B cell (primary cell): ENCODE measurements around the gene FOSB. TPM values are rescaled to one million over a fixed set of nuclear protein-coding genes. Genes with fewer than 3 reads are reported as not detected.

Source experiments
- ATAC-seq: fragments of 200-7000 bp; cut with Tn5 transposase; one replicate; pipeline ENCODE4 v1.10.0; 2021; ENCODE audit warnings: low read depth, mild to moderate bottlenecking, moderate number of reproducible peaks, moderate library complexity
- CTCF ChIA-PET: fragments of 350-600 bp; sonication (Branson Sonifier 250); formaldehyde crosslinking; loops from one replicate; lab custom pipeline; 2021; ENCODE audit warnings: antibody characterized with exemption, inconsistent platforms; lab: Charles Lee
- POLR2A ChIA-PET: fragments of 350-600 bp; sonication (Branson Sonifier 250); formaldehyde crosslinking; loops from one replicate; lab custom pipeline; 2021; ENCODE audit warnings: antibody characterized with exemption; lab: Charles Lee
- DNase-seq: peaks from one replicate; pipeline ENCODE4 v3.0.0; 2013
- H2AFZ ChIP-seq: 2 replicates; pipeline ENCODE4 v1.6.1; 2012; ENCODE audit warnings: mild to moderate bottlenecking, low read depth, low read length; ENCODE audit not compliant: insufficient read depth, poor library complexity, severe bottlenecking
- H3K27ac ChIP-seq, 2 donors: 1 replicate in 1 of 2; 2 replicates in 1 of 2; pipeline ENCODE4 v1.5.1; 2012 to 2013; ENCODE audit warnings: low read length in 2 of 2, mild to moderate bottlenecking in 2 of 2, moderate library complexity in 1 of 2
- H3K27me3 ChIP-seq, 4 experiments: fragments of 200-600 bp in 1 of 4; sonication (generic) in 1 of 4; replicated peaks in 1 of 4; 1 replicate in 2 of 4; 2 replicates in 2 of 4; pipeline versions ENCODE4 v1.6.1 to v1.7.0; 2013 to 2016; ENCODE audit warnings: low read length in 3 of 4, mild to moderate bottlenecking in 2 of 4, mixed read lengths in 1 of 4, moderate library complexity in 1 of 4; ENCODE audit not compliant: insufficient read depth in 4 of 4, control insufficient read depth in 3 of 4; ENCODE audit errors: control extremely low read depth in 1 of 4
- H3K36me3 ChIP-seq, 2 experiments: replicated peaks in 1 of 2; 1 replicate in 1 of 2; 2 replicates in 1 of 2; pipeline versions ENCODE4 v1.6.1 to v1.7.1; 2013; ENCODE audit warnings: low read length in 1 of 2; ENCODE audit not compliant: insufficient read depth in 2 of 2, control insufficient read depth in 1 of 2; ENCODE audit errors: control extremely low read depth in 1 of 2, extremely low read depth in 1 of 2
- H3K4me1 ChIP-seq, 2 donors: fragments of 200-600 bp in 1 of 2; sonication (generic) in 1 of 2; 1 replicate in 1 of 2; 2 replicates in 1 of 2; pipeline versions ENCODE4 v1.5.1 to v1.6.1; 2013 to 2017; ENCODE audit warnings: low read length in 2 of 2; ENCODE audit not compliant: control insufficient read depth in 2 of 2, insufficient read depth in 2 of 2
- H3K4me2 ChIP-seq: replicated peaks from 2 replicates; pipeline ENCODE3; 2012; ENCODE audit warnings: mild to moderate bottlenecking, low read depth, low read length; ENCODE audit not compliant: poor library complexity, severe bottlenecking
- H3K4me3 ChIP-seq, 5 experiments: fragments of 200-600 bp in 1 of 5; sonication (generic) in 1 of 5; 1 replicate in 3 of 5; 2 replicates in 2 of 5; pipeline versions ENCODE4 v1.5.1 to v1.7.0; 2011 to 2016; ENCODE audit warnings: low read length in 4 of 5, mild to moderate bottlenecking in 4 of 5, low read depth in 2 of 5, control low read depth in 1 of 5, moderate library complexity in 1 of 5; ENCODE audit not compliant: insufficient read depth in 1 of 5; ENCODE audit errors: control extremely low read depth in 1 of 5, extremely low read depth in 1 of 5
- H3K79me2 ChIP-seq: fragments of 200-600 bp; sonication (generic); one replicate; pipeline ENCODE4 v1.6.0; 2016; ENCODE audit warnings: low read length; ENCODE audit not compliant: control insufficient read depth, insufficient read depth
- H3K9ac ChIP-seq: fragments of 200-600 bp; sonication (generic); 2 replicates; pipeline ENCODE4 v1.6.1; 2017; ENCODE audit warnings: mild to moderate bottlenecking, low read length, moderate library complexity
- H3K9me3 ChIP-seq, 3 donors: one replicate each; pipeline versions ENCODE4 v1.6.1 to v1.7.1; 2013; ENCODE audit warnings: low read length in 2 of 3; ENCODE audit not compliant: control insufficient read depth in 2 of 3, insufficient read depth in 1 of 3; ENCODE audit errors: control extremely low read depth in 1 of 3
- H4K20me1 ChIP-seq: 2 replicates; pipeline ENCODE4 v1.6.0; 2012; ENCODE audit warnings: mild to moderate bottlenecking, low read length; ENCODE audit not compliant: insufficient read depth, control insufficient read depth, poor library complexity, severe bottlenecking
- H3K27ac Mint-ChIP-seq: one replicate; pipeline ENCODE4 v1.8.0; 2021; ENCODE audit warnings: mixed read lengths
- H3K27me3 Mint-ChIP-seq: one replicate; pipeline ENCODE4 v1.8.0; 2021; ENCODE audit warnings: mixed read lengths
- H3K4me1 Mint-ChIP-seq: one replicate; pipeline ENCODE4 v1.8.0; 2021; ENCODE audit warnings: mixed read lengths
- H3K4me3 Mint-ChIP-seq: one replicate; pipeline ENCODE4 v1.8.0; 2021; ENCODE audit warnings: mixed read lengths
- H3K9me3 Mint-ChIP-seq: one replicate; pipeline ENCODE4 v1.8.0; 2022; ENCODE audit warnings: mixed read lengths; ENCODE audit not compliant: insufficient read depth
- EZH2 ChIP-seq: IDR thresholded peaks from 2 replicates; pipeline ENCODE4 v1.6.1; 2012; ENCODE audit warnings: borderline replicate concordance, low read depth, mild to moderate bottlenecking, moderate library complexity, low read length; ENCODE audit not compliant: insufficient read depth, poor library complexity, severe bottlenecking
- WGBS: methylation state at CpG from one replicate; pipeline ENCODE4 v1.1.5; 2013; ENCODE audit warnings: missing lambda C conversion rate; ENCODE audit not compliant: insufficient coverage; 5-methylcytosine and 5-hydroxymethylcytosine counted together
- intact Hi-C: fragments of 100-400 bp; cut with micrococcal nuclease; formaldehyde crosslinking; loops from one replicate; pipeline ENCODE4 v1.10.0; 2022
- polyA plus RNA-seq: library from polyadenylated mRNA; depleted of rRNA; stranded (reverse); fragments of >200 nt; gene quantifications from 2 replicates; pipeline ENCODE4 v1.2.3, GENCODE V29; 2012
- total RNA-seq, 2 donors: library from RNA; stranded (reverse); fragments of 120-200 nt in 1 of 2; gene quantifications; 1 replicate in 1 of 2; 2 replicates in 1 of 2; pipeline versions ENCODE4 v1.2.3 to v1.2.4, GENCODE V29; 2013 to 2022
- TF ChIP-seq, protein P1 (sequence below): fragments of 200-600 bp; IDR thresholded peaks from one replicate; pipeline ENCODE4 v1.8.0; 2022; ENCODE audit warnings: antibody characterized with exemption, mild to moderate bottlenecking

The FOSB gene
- total and polyA plus RNA-seq, 2 donors (not counting 1 experiment from before 2014, with no cell fraction given) = 39.6 to 2,860 TPM

DNA sequence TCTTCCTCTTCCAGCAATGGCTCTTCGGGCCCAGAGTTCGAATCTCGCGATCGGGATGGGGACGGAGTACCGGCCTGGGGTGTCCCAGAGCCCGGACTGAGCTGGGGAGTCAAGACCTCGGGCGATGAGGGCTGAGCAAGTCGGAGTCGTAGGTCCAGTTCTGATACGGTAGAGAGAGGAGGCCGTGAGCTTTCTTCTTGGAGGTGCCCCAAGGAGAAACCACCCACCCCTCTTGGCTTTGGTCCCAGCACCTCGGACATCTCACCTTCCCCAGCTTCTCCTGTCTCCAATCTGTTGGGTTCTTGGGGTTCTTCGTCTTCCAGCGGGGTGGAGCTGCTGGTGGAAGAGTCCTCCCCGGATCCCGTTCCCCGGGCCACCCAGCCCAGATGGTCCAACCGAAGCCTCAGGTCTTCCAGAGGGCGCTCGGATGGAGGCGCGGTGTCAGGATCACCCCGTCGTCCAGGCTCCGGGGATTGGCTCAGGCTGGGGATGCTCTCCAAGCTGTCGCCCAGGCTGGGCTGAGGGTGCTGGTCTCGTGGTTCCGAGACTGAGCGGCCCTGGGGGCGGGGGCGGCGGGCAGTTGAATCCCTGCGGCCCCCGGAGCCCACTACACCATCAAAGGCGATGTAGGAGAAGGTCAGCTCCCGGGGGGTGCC is 26.6 kb downstream of the FOSB start:
- peaks cover 0 to 47% (median 24%) of the 10 kb centered on the region in 4 experiments for H3K27me3 ChIP-seq
- DNase-seq (no peak), ATAC-seq (no peak)
- ChIA-PET CTCF (interaction anchor here (0.6 to 4.0 kb wide), 13 partner anchors 9 to 435 kb away, joined by 3 to 38 read pairs (median 5); partner anchors contain the start of gene EML2), POLR2A (no interaction called here)
- Mint-ChIP-seq H3K4me3 (no peak overlapping the region), H3K9me3 (no peaks in the 10 kb centered on the region), H3K27ac (no peak overlapping the region), H3K27me3 (peaks cover 21% of the 10 kb centered on the region), H3K4me1 (peaks cover 34% of the 10 kb centered on the region)
- no peaks in the 10 kb centered on the region for H3K36me3 ChIP-seq
- TF ChIP-seq EZH2 = no peak
- TF ChIP-seq, protein P1, sequence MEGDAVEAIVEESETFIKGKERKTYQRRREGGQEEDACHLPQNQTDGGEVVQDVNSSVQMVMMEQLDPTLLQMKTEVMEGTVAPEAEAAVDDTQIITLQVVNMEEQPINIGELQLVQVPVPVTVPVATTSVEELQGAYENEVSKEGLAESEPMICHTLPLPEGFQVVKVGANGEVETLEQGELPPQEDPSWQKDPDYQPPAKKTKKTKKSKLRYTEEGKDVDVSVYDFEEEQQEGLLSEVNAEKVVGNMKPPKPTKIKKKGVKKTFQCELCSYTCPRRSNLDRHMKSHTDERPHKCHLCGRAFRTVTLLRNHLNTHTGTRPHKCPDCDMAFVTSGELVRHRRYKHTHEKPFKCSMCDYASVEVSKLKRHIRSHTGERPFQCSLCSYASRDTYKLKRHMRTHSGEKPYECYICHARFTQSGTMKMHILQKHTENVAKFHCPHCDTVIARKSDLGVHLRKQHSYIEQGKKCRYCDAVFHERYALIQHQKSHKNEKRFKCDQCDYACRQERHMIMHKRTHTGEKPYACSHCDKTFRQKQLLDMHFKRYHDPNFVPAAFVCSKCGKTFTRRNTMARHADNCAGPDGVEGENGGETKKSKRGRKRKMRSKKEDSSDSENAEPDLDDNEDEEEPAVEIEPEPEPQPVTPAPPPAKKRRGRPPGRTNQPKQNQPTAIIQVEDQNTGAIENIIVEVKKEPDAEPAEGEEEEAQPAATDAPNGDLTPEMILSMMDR = no peak
- H3K9me3 ChIP-seq = peaks cover 0 to 20% (median 0%) of the 10 kb centered on the region in 3 donors
- H3K4me2 ChIP-seq = no peak overlapping the region
- WGBS = 94% methylated on average over 35 of the region's 39 CpGs
- peaks cover 5% of the 10 kb centered on the region for H3K79me2 ChIP-seq
- no peak overlapping the region for H3K9ac ChIP-seq
- H4K20me1 ChIP-seq = peaks cover 11% of the 10 kb centered on the region
- H3K27ac ChIP-seq = no peak overlapping the region
- peaks cover 41 to 47% of the 10 kb centered on the region in 2 donors for H3K4me1 ChIP-seq
- no peak overlapping the region for H2AFZ ChIP-seq
- no peak overlapping the region for H3K4me3 ChIP-seq
- intact Hi-C loops = no loop called here

DNA sequence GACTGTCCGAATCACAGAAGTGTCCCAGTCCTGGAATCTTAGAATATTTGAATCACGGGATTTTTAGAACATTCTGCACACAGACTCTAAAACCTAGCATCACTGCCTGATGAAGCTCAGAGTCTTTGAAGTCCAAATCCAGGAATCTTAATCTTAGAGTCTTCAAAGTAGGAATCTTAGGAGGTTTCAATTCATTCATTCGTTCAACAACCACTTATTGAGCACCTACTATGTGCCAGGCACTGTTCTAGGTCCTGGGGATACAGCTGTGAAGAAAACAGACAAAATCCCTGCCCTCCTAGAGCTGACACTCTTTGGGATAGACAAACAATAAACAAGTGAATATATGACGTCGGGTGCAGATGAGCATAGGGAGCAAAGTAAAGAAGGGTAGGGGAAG is 27.4 kb downstream of the FOSB start:
- DNase-seq (no peak), ATAC-seq (no peak)
- Mint-ChIP-seq H3K27ac (no peak overlapping the region), H3K9me3 (no peaks in the 10 kb centered on the region), H3K27me3 (peaks cover 21% of the 10 kb centered on the region), H3K4me3 (peak overlapping the region; percentile 73), H3K4me1 (peaks cover 37% of the 10 kb centered on the region)
- Histone ChIP-seq H3K9me3 (peaks cover 0 to 24% (median 0%) of the 10 kb centered on the region in 3 donors), H3K4me3 (no peak overlapping the region), H3K27me3 (peaks cover 0 to 49% (median 24%) of the 10 kb centered on the region in 4 experiments), H3K4me2 (no peak overlapping the region), H3K4me1 (peaks cover 43 to 51% of the 10 kb centered on the region in 2 donors), H3K27ac (no peak overlapping the region), H3K36me3 (no peaks in the 10 kb centered on the region), H4K20me1 (peaks cover 11% of the 10 kb centered on the region), H3K79me2 (peaks cover 5% of the 10 kb centered on the region), H2AFZ (no peak overlapping the region), H3K9ac (no peak overlapping the region)
- CTCF ChIA-PET = interaction anchor here (0.6 to 4.0 kb wide), 12 partner anchors 9 to 436 kb away, joined by 3 to 38 read pairs (median 5); partner anchors contain the start of gene EML2
- no peak for TF ChIP-seq EZH2
- TF ChIP-seq, protein P1 = no peak
- POLR2A ChIA-PET = no interaction called here
- intact Hi-C loops = no loop called here
- WGBS = 88% methylated on average over 2 of the region's 5 CpGs
